Measurements from ENCODE around the gene ATP5F1D.
A peak's percentile ranks its signal among the peaks of the same experiment; 100 is the strongest.

The ATP5F1D gene

DNA sequence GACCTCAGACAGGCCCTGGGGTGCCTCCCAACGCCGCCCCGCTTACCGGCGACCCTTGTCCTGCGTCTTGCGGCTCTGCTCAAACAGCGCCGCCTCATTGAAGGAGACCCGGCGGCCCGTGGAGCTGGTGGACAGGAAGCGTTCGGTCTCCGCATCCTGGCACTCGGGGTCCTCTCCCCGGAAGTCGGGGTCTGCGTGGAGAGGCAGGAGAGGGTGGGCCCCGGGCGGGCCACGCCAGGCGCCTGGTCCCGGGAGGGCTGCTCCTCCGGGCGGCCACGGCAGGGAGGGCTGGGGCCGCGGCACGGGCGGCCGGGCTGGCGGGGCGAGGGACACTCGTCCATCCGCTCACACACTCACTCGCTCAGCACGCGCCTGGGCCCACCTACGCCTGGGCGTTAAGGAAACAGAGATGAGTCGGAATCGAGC is 6.6 kb upstream of the ATP5F1D start:
- Histone ChIP-seq H3K27ac (ENCODE audit: low read depth, low read length) (no peak overlapping the region), H4K12ac (ENCODE audit: low read depth, low read length) (no peak overlapping the region), H3K4me2 (ENCODE audit: low read length) (no peak overlapping the region), H3K4me3 (ENCODE audit: low read depth, low read length) (no peak overlapping the region), H3K79me1 (ENCODE audit: low read length) (peaks cover 9% of the 10 kb centered on the region), H4K91ac (ENCODE audit: low read depth, low read length) (no peak overlapping the region), H2AFZ (ENCODE audit: insufficient read depth, low read length, poor library complexity) (no peak overlapping the region), H4K8ac (ENCODE audit: low read depth, low read length) (no peak overlapping the region), H3K36me3 (ENCODE audit: control insufficient read depth in 1 of 2, insufficient read depth in 2 of 2, low read length in 2 of 2) (peaks cover 30 to 34% of the 10 kb centered on the region in 2 experiments), H3K9ac (ENCODE audit: low read length) (no peak overlapping the region), H2BK5ac (ENCODE audit: low read depth, low read length, poor library complexity) (no peak overlapping the region), H3K9me3 (ENCODE audit: insufficient read depth, low read depth, low read length) (peaks cover 5% of the 10 kb centered on the region), H3K18ac (ENCODE audit: low read length) (no peak overlapping the region), H3K23ac (ENCODE audit: low read length) (no peak overlapping the region), H2BK12ac (ENCODE audit: low read length) (no peak overlapping the region), H3K4me1 (ENCODE audit: control insufficient read depth in 1 of 2, insufficient read depth in 2 of 2, low read length in 2 of 2) (peaks cover 9 to 25% of the 10 kb centered on the region in 2 experiments), H3K27me3 (ENCODE audit: insufficient read depth, low read length) (no peaks in the 10 kb centered on the region), H2AK5ac (ENCODE audit: low read length) (no peak overlapping the region), H3K4ac (ENCODE audit: low read depth, low read length) (no peak overlapping the region), H2BK120ac (ENCODE audit: insufficient read depth, low read length, poor library complexity) (no peak overlapping the region), H3K14ac (ENCODE audit: low read length) (no peak overlapping the region), H3K79me2 (ENCODE audit: control insufficient read depth, insufficient read depth, low read length, poor library complexity) (peaks cover 1% of the 10 kb centered on the region)
- no peak for DNase-seq
- WGBS (ENCODE audit: extremely low coverage, insufficient coverage, insufficient read length), result no CpG with 5 or more reads among the region's 43 CpGs

DNA sequence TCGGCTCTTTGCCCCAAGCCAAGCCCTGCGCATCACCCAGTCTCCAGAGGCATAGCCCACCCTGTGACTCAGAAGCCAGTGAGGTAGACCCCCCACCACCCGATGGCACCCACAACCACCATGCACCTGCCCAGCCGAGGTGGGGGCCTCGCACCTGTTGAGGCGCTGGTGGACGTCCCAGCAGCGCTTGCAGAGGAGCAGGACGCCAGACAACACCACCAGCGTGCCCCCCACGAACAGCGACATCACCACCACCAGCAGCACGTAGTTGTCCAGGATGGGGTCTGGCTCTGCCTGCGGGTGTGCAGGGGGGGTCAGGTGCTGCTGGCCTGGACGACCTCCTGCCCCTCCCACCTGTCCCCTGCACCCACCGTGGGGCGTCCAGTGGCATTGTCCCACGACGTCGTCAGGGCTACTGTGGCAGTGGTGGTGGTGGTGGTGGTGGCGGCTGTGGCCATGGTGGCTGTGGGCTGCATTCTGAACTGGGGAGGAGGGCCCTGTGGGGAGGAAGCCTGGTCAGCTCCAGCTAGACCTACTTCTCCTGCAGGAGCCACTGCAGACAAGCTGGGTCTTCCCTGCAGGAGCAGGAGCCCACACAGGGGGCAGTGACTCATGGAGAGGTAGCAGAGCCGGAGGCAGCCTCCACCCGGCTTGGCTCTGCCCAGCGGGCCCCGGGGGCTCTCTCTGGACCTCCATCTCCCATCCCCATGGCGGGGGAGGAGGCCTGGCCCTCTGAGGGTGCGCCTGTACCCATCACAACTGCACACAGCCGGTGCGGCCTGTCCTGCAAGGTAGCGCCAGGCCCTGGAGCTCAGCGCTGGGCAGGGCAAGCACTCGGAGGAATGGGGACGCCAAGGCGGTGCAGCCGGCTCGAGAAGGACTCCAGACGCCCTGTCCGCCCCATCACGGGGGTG is 5.7 kb upstream of the ATP5F1D start:
- no peak overlapping the region for H3K4me3 ChIP-seq (ENCODE audit: low read depth, low read length)
- H3K4me1 ChIP-seq (ENCODE audit: control insufficient read depth in 1 of 2, insufficient read depth in 2 of 2, low read length in 2 of 2), result peaks cover 9 to 25% of the 10 kb centered on the region in 2 experiments
- no peak overlapping the region for H2AFZ ChIP-seq (ENCODE audit: insufficient read depth, low read length, poor library complexity)
- no peak overlapping the region for H4K91ac ChIP-seq (ENCODE audit: low read depth, low read length)
- H3K79me1 ChIP-seq (ENCODE audit: low read length), result peaks cover 10% of the 10 kb centered on the region
- peak overlapping the region; percentile 43 for H3K4me2 ChIP-seq (ENCODE audit: low read length)
- no peak overlapping the region for H2BK12ac ChIP-seq (ENCODE audit: low read length)
- no peak overlapping the region for H2BK5ac ChIP-seq (ENCODE audit: low read depth, low read length, poor library complexity)
- no peak overlapping the region for H3K9ac ChIP-seq (ENCODE audit: low read length)
- no peak overlapping the region for H2AK5ac ChIP-seq (ENCODE audit: low read length)
- no peak overlapping the region for H4K8ac ChIP-seq (ENCODE audit: low read depth, low read length)
- peaks cover 30 to 31% of the 10 kb centered on the region in 2 experiments for H3K36me3 ChIP-seq (ENCODE audit: control insufficient read depth in 1 of 2, insufficient read depth in 2 of 2, low read length in 2 of 2)
- DNase-seq, result peak; percentile 60 to 71
- H4K12ac ChIP-seq (ENCODE audit: low read depth, low read length), result no peak overlapping the region
- peaks cover 5% of the 10 kb centered on the region for H3K9me3 ChIP-seq (ENCODE audit: insufficient read depth, low read depth, low read length)
- H3K18ac ChIP-seq (ENCODE audit: low read length), result no peak overlapping the region
- H2BK120ac ChIP-seq (ENCODE audit: insufficient read depth, low read length, poor library complexity), result no peak overlapping the region
- no peak overlapping the region for H3K14ac ChIP-seq (ENCODE audit: low read length)
- peaks cover 1% of the 10 kb centered on the region for H3K79me2 ChIP-seq (ENCODE audit: control insufficient read depth, insufficient read depth, low read length, poor library complexity)
- WGBS (ENCODE audit: extremely low coverage, insufficient coverage, insufficient read length), result no CpG with 5 or more reads among the region's 39 CpGs
- no peak overlapping the region for H3K4ac ChIP-seq (ENCODE audit: low read depth, low read length)
- no peaks in the 10 kb centered on the region for H3K27me3 ChIP-seq (ENCODE audit: insufficient read depth, low read length)
- no peak overlapping the region for H3K23ac ChIP-seq (ENCODE audit: low read length)
- no peak overlapping the region for H3K27ac ChIP-seq (ENCODE audit: low read depth, low read length)

DNA sequence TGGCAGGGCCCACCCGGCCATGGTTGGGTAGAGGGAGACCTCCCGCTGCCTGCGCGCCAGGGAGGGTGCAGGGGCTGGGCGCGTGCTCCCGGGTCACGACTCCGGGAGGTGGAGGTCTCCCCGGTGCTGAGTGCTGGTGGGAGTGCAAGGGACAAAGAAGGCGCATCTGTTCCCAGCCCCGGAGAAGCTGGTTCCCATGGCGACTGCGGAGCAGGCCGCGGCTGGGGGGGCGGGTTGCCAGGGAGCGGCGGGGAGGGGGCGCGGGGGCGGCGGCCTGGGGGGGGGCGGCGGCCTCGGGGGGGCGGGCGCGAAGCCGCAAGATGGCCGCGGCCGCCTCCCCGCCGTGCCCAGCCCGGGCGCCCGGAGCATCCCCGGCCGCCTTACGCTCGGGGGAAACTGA is 5.0 kb upstream of the ATP5F1D start:
- Histone ChIP-seq H4K91ac (ENCODE audit: low read depth, low read length) (no peak overlapping the region), H2BK5ac (ENCODE audit: low read depth, low read length, poor library complexity) (no peak overlapping the region), H3K4ac (ENCODE audit: low read depth, low read length) (no peak overlapping the region), H3K4me2 (ENCODE audit: low read length) (peak overlapping the region; percentile 98), H3K79me1 (ENCODE audit: low read length) (peaks cover 10% of the 10 kb centered on the region), H3K4me3 (ENCODE audit: low read depth, low read length) (peak overlapping the region; percentile 83), H3K18ac (ENCODE audit: low read length) (peak overlapping the region; percentile 55), H3K36me3 (ENCODE audit: control insufficient read depth in 1 of 2, insufficient read depth in 2 of 2, low read length in 2 of 2) (peaks cover 30 to 31% of the 10 kb centered on the region in 2 experiments), H4K8ac (ENCODE audit: low read depth, low read length) (no peak overlapping the region), H3K14ac (ENCODE audit: low read length) (no peak overlapping the region), H3K9ac (ENCODE audit: low read length) (no peak overlapping the region), H2BK12ac (ENCODE audit: low read length) (no peak overlapping the region), H3K9me3 (ENCODE audit: insufficient read depth, low read depth, low read length) (peaks cover 3% of the 10 kb centered on the region), H3K27ac (ENCODE audit: low read depth, low read length) (no peak overlapping the region), H3K27me3 (ENCODE audit: insufficient read depth, low read length) (no peaks in the 10 kb centered on the region), H3K79me2 (ENCODE audit: control insufficient read depth, insufficient read depth, low read length, poor library complexity) (peaks cover 1% of the 10 kb centered on the region), H2AK5ac (ENCODE audit: low read length) (no peak overlapping the region), H2BK120ac (ENCODE audit: insufficient read depth, low read length, poor library complexity) (no peak overlapping the region), H3K23ac (ENCODE audit: low read length) (no peak overlapping the region), H2AFZ (ENCODE audit: insufficient read depth, low read length, poor library complexity) (no peak overlapping the region), H4K12ac (ENCODE audit: low read depth, low read length) (no peak overlapping the region), H3K4me1 (ENCODE audit: control insufficient read depth in 1 of 2, insufficient read depth in 2 of 2, low read length in 2 of 2) (peaks cover 11 to 27% of the 10 kb centered on the region in 2 experiments)
- no CpG with 5 or more reads among the region's 42 CpGs for WGBS (ENCODE audit: extremely low coverage, insufficient coverage, insufficient read length)
- no peak for DNase-seq

DNA sequence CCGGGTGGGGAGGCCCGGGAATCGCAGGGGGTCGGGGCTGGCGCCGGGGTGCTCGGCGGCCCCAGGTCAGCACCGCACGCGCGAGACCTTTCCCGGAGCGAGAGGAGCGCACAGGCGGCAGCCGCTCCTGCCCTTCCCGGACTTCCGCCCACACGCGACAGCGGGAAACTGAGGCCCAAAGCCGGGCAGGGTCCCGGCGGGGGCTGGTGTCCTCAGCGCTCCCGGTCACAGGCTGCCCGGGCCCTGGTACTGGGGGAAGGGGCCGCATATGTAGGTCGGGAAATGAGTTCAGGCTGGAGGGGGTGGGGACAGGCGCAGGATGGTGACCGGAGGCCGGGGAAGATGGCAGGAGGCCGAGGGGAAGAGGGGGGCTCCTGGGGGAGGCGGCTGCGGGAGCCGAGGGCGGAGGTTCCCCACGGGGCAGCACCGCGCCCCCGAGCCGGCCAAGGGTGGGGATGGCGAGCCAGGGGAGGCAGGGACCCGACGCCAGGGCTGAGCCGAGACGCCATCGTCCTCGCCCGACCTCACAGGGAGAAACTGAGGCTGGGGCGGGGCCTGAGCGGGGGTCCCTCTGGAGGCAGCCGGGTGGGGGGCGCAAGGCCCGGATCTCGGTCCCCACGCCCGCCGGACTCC is 4.4 kb upstream of the ATP5F1D start:
- H3K18ac ChIP-seq (ENCODE audit: low read length), result peak overlapping the region; percentile 55
- H3K4ac ChIP-seq (ENCODE audit: low read depth, low read length), result peak overlapping the region; percentile 49
- DNase-seq, result no peak
- peaks cover 6% of the 10 kb centered on the region for H3K79me2 ChIP-seq (ENCODE audit: control insufficient read depth, insufficient read depth, low read length, poor library complexity)
- H3K27me3 ChIP-seq (ENCODE audit: insufficient read depth, low read length), result no peaks in the 10 kb centered on the region
- no peak overlapping the region for H3K27ac ChIP-seq (ENCODE audit: low read depth, low read length)
- H3K36me3 ChIP-seq (ENCODE audit: control insufficient read depth in 1 of 2, insufficient read depth in 2 of 2, low read length in 2 of 2), result peaks cover 30 to 31% of the 10 kb centered on the region in 2 experiments
- H2AK5ac ChIP-seq (ENCODE audit: low read length), result no peak overlapping the region
- no peak overlapping the region for H3K23ac ChIP-seq (ENCODE audit: low read length)
- peak overlapping the region; percentile 83 for H3K4me3 ChIP-seq (ENCODE audit: low read depth, low read length)
- no peak overlapping the region for H2BK5ac ChIP-seq (ENCODE audit: low read depth, low read length, poor library complexity)
- peak overlapping the region; percentile 47 for H3K14ac ChIP-seq (ENCODE audit: low read length)
- H2BK12ac ChIP-seq (ENCODE audit: low read length), result no peak overlapping the region
- peaks cover 13% of the 10 kb centered on the region for H3K79me1 ChIP-seq (ENCODE audit: low read length)
- peak overlapping the region; percentile 0 for H4K12ac ChIP-seq (ENCODE audit: low read depth, low read length)
- peak overlapping the region; percentile 98 for H3K4me2 ChIP-seq (ENCODE audit: low read length)
- H4K8ac ChIP-seq (ENCODE audit: low read depth, low read length), result peak overlapping the region; percentile 40
- peak overlapping the region; percentile 48 for H2AFZ ChIP-seq (ENCODE audit: insufficient read depth, low read length, poor library complexity)
- peak overlapping the region; percentile 53 for H4K91ac ChIP-seq (ENCODE audit: low read depth, low read length)
- no peak overlapping the region for H2BK120ac ChIP-seq (ENCODE audit: insufficient read depth, low read length, poor library complexity)
- H3K9ac ChIP-seq (ENCODE audit: low read length), result peak overlapping the region; percentile 77
- peaks cover 3% of the 10 kb centered on the region for H3K9me3 ChIP-seq (ENCODE audit: insufficient read depth, low read depth, low read length)
- no CpG with 5 or more reads among the region's 60 CpGs for WGBS (ENCODE audit: extremely low coverage, insufficient coverage, insufficient read length)
- H3K4me1 ChIP-seq (ENCODE audit: control insufficient read depth in 1 of 2, insufficient read depth in 2 of 2, low read length in 2 of 2), result peaks cover 7 to 22% of the 10 kb centered on the region in 2 experiments
